HepG2 (cell line): ENCODE data around the gene GMEB2. TPM values are rescaled to one million over a fixed set of nuclear protein-coding genes. Genes with fewer than 3 reads are reported as not detected.

Experiments used
- ETV6 ChIP-seq: sonication (generic); formaldehyde crosslinking; conservative IDR thresholded peaks from 2 replicates; pipeline ENCODE4 v1.4.0; 2020; ENCODE audit warnings: missing genetic modification reagents
- FOSL2 ChIP-seq: sonication (generic); formaldehyde crosslinking; IDR thresholded peaks from 2 replicates; pipeline ENCODE4 v1.4.0; 2020; ENCODE audit warnings: missing genetic modification reagents
- KLF15 ChIP-seq: sonication (generic); formaldehyde crosslinking; IDR thresholded peaks from 2 replicates; pipeline ENCODE4 v1.8.1; 2023; ENCODE audit warnings: borderline replicate concordance, mild to moderate bottlenecking, inconsistent platforms, missing genetic modification reagents, mixed read lengths
- KLF9 ChIP-seq: IDR thresholded peaks from 2 replicates; pipeline ENCODE4 v1.6.1; 2016; ENCODE audit warnings: low read depth
- NAIF1 ChIP-seq: sonication (generic); formaldehyde crosslinking; IDR thresholded peaks from 2 replicates; pipeline ENCODE4 v1.5.0; 2020; ENCODE audit warnings: mild to moderate bottlenecking, missing genetic modification reagents, borderline replicate concordance
- NCOA1 ChIP-seq: sonication (generic); formaldehyde crosslinking; IDR thresholded peaks from 2 replicates; pipeline ENCODE4 v1.9.0; 2021; ENCODE audit warnings: missing genetic modification reagents
- PAWR ChIP-seq: sonication (generic); formaldehyde crosslinking; IDR thresholded peaks from 2 replicates; pipeline ENCODE4 v1.4.0; 2020; ENCODE audit warnings: missing genetic modification reagents, mild to moderate bottlenecking, borderline replicate concordance
- RAD51 ChIP-seq: fragments of 450-650 bp; IDR thresholded peaks from 2 replicates; pipeline ENCODE4 v1.6.1; 2016; ENCODE audit warnings: borderline replicate concordance
- RARG ChIP-seq: sonication (generic); formaldehyde crosslinking; IDR thresholded peaks from 2 replicates; pipeline ENCODE4 v1.4.0; 2020; ENCODE audit warnings: low read depth, mild to moderate bottlenecking, missing genetic modification reagents
- SPEN ChIP-seq: sonication (generic); formaldehyde crosslinking; IDR thresholded peaks from 2 replicates; pipeline ENCODE4 v1.5.1; 2020; ENCODE audit warnings: low read depth, mild to moderate bottlenecking, missing genetic modification reagents
- TFDP1 ChIP-seq: IDR thresholded peaks from 2 replicates; pipeline ENCODE4 v1.6.1; 2016; ENCODE audit warnings: missing compliant biosample characterization, missing genetic modification reagents, borderline replicate concordance
- ZFP90 ChIP-seq: sonication (generic); formaldehyde crosslinking; IDR thresholded peaks from 2 replicates; pipeline ENCODE4 v1.8.0; 2022; ENCODE audit warnings: missing genetic modification reagents, mild to moderate bottlenecking, inconsistent platforms, borderline replicate concordance
- ZFX ChIP-seq: sonication (generic); formaldehyde crosslinking; IDR thresholded peaks from 2 replicates; pipeline ENCODE4 v1.4.0; 2020; ENCODE audit warnings: mild to moderate bottlenecking, low read depth, missing genetic modification reagents, moderate library complexity
- ZNF280B ChIP-seq: sonication (generic); formaldehyde crosslinking; IDR thresholded peaks from 2 replicates; pipeline ENCODE4 v1.5.0; 2020; ENCODE audit warnings: missing genetic modification reagents, mild to moderate bottlenecking, borderline replicate concordance
- ZNF414 ChIP-seq: sonication (generic); formaldehyde crosslinking; IDR thresholded peaks from 2 replicates; pipeline ENCODE4 v1.5.0; 2020; ENCODE audit warnings: missing genetic modification reagents
- ZNF510 ChIP-seq: sonication (generic); formaldehyde crosslinking; IDR thresholded peaks from 2 replicates; pipeline ENCODE4 v1.4.0; 2020; ENCODE audit warnings: low read depth, mild to moderate bottlenecking, missing genetic modification reagents
- ZNF530 ChIP-seq: sonication (generic); formaldehyde crosslinking; IDR thresholded peaks from 2 replicates; pipeline ENCODE4 v1.5.0; 2020; ENCODE audit warnings: low read depth, mild to moderate bottlenecking, missing genetic modification reagents
- ZNF605 ChIP-seq: sonication (generic); formaldehyde crosslinking; IDR thresholded peaks from 2 replicates; pipeline ENCODE4 v1.8.0; 2022; ENCODE audit warnings: mild to moderate bottlenecking, missing genetic modification reagents
- ZNF720 ChIP-seq: sonication (generic); formaldehyde crosslinking; IDR thresholded peaks from 2 replicates; pipeline ENCODE4 v1.4.0; 2020; ENCODE audit warnings: missing genetic modification reagents
- ZNF775 ChIP-seq: sonication (generic); formaldehyde crosslinking; IDR thresholded peaks from 2 replicates; pipeline ENCODE4 v1.4.0; 2020; ENCODE audit warnings: missing genetic modification reagents, mild to moderate bottlenecking, moderate library complexity, borderline replicate concordance
- polyA plus RNA-seq, 8 experiments: library from polyadenylated mRNA; depleted of rRNA in 3 of 8; stranded (reverse) in 7 of 8; unstranded in 1 of 8; fragments of >200 nt; fragmentation: Illumina TruSeq in 4 of 8; extraction: Trizol in 4 of 8; gene quantifications; 2 replicates each; pipeline versions ENCODE4 v1.2.1 to v1.2.3, GENCODE V29; 2011 to 2016; ENCODE audit warnings: low read depth in 4 of 8, missing spikeins in 1 of 8, mixed read lengths in 1 of 8; ENCODE audit not compliant: insufficient read depth in 1 of 8
- total RNA-seq, 5 experiments: library from RNA; depleted of rRNA; stranded (reverse); fragments of >200 nt; fragmentation: Illumina TruSeq; extraction: Trizol; gene quantifications; 2 replicates each; pipeline ENCODE4 v1.2.3, GENCODE V29; 2016; ENCODE audit warnings: low read depth in 1 of 5
- TF ChIP-seq, protein P1 (sequence below): conservative IDR thresholded peaks from 2 replicates; pipeline ENCODE4 v1.6.1; 2018; ENCODE audit warnings: missing genetic modification reagents
- TF ChIP-seq, protein P2 (sequence below): sonication (generic); formaldehyde crosslinking; IDR thresholded peaks from 2 replicates; pipeline ENCODE4 v1.4.0; 2020; ENCODE audit warnings: mild to moderate bottlenecking, missing genetic modification reagents

GMEB2 gene
- total and polyA plus RNA-seq, 2 of the 13 experiments (the other 11 are each of a cell fraction or from before 2014, with no cell fraction given), result 10.6 to 12.4 TPM

- TF ChIP-seq, protein P1, sequence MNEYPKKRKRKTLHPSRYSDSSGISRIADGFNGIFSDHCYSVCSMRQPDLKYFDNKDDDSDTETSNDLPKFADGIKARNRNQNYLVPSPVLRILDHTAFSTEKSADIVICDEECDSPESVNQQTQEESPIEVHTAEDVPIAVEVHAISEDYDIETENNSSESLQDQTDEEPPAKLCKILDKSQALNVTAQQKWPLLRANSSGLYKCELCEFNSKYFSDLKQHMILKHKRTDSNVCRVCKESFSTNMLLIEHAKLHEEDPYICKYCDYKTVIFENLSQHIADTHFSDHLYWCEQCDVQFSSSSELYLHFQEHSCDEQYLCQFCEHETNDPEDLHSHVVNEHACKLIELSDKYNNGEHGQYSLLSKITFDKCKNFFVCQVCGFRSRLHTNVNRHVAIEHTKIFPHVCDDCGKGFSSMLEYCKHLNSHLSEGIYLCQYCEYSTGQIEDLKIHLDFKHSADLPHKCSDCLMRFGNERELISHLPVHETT (CRISPR knock-in tag), result peak; percentile 85; the same call in 1 of the 2 replicates
- TF ChIP-seq NCOA1 (CRISPR knock-in tag) (no peak), NAIF1 (CRISPR knock-in tag) (no peak), ZNF605 (peak; percentile 62; the same call in 1 of the 2 replicates), ZNF720 (CRISPR knock-in tag) (no peak), ZNF775 (CRISPR knock-in tag) (peak; percentile 80; the same call in 1 of the 2 replicates), RARG (CRISPR knock-in tag) (no peak), TFDP1 (CRISPR knock-in tag) (peak; percentile 86), ZNF510 (CRISPR knock-in tag) (peak; percentile 92; the same call in 1 of the 2 replicates), FOSL2 (CRISPR knock-in tag) (peak; percentile 60), ZNF530 (CRISPR knock-in tag) (no peak), ZFX (CRISPR knock-in tag) (peak; percentile 89), ETV6 (CRISPR knock-in tag) (peak; percentile 96), SPEN (CRISPR knock-in tag) (peak; percentile 95), RAD51 (no peak), ZNF280B (CRISPR knock-in tag) (peak; percentile 98), PAWR (peak; percentile 86; the same call in 1 of the 2 replicates), ZNF414 (CRISPR knock-in tag) (peak; percentile 91; the same call in 1 of the 2 replicates), KLF15 (peak; percentile 50; the same call in 1 of the 2 replicates), KLF9 (CRISPR knock-in tag) (no peak), ZFP90 (CRISPR knock-in tag) (peak; percentile 89)
- TF ChIP-seq, protein P2, sequence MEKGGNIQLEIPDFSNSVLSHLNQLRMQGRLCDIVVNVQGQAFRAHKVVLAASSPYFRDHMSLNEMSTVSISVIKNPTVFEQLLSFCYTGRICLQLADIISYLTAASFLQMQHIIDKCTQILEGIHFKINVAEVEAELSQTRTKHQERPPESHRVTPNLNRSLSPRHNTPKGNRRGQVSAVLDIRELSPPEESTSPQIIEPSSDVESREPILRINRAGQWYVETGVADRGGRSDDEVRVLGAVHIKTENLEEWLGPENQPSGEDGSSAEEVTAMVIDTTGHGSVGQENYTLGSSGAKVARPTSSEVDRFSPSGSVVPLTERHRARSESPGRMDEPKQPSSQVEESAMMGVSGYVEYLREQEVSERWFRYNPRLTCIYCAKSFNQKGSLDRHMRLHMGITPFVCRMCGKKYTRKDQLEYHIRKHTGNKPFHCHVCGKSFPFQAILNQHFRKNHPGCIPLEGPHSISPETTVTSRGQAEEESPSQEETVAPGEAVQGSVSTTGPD, result no peak
These were observed 339 bp upstream of the GMEB2 start (continued) for GRCh38 chr20:63627129-63627750.
